ENCODE measurements around the gene RCAN3. TPM values are rescaled to one million over a fixed set of nuclear protein-coding genes. Genes with fewer than 3 reads are reported as not detected.

RCAN3 gene
- total RNA-seq, 1 experiment from 2014 or later = 25.6 TPM

DNA sequence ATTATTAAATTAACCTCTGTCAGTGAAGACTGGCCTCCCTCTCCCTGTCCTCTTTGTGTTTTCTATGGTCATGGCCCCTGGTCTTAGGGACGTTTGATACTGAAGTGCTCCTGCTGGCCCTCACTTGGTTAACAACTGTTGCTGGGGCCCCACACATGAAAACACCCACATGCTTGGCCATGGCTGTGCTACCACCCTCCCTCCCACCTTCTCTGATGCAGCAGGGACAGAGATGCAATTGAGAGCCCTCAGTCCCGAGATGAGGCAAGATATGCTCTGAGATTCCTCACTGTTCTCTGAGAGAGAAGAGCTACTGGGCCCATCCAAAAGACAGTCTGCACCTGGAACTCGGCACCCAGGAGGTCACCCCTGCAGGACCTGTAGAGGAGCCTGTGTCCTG lies 86.6 kb downstream of the RCAN3 start:
- no peak overlapping the region for H2AFZ ChIP-seq (ENCODE audit: low read length)
- no TSS peak for BruUV-seq (replicated peaks)

More for the DNA sequence above, 86.6 kb downstream of the RCAN3 start:
- H4K20me1 ChIP-seq (ENCODE audit: low read length) = no peaks in the 10 kb centered on the region
- no peak overlapping the region for H3K27ac ChIP-seq (ENCODE audit: low read length)
- no peak for DNase-seq
- TF ChIP-seq EZH2phosphoT487 (IDR thresholded peaks at IDR 0.05; ENCODE audit: borderline replicate concordance, low read length) = no peak
- TF ChIP-seq, protein P1, sequence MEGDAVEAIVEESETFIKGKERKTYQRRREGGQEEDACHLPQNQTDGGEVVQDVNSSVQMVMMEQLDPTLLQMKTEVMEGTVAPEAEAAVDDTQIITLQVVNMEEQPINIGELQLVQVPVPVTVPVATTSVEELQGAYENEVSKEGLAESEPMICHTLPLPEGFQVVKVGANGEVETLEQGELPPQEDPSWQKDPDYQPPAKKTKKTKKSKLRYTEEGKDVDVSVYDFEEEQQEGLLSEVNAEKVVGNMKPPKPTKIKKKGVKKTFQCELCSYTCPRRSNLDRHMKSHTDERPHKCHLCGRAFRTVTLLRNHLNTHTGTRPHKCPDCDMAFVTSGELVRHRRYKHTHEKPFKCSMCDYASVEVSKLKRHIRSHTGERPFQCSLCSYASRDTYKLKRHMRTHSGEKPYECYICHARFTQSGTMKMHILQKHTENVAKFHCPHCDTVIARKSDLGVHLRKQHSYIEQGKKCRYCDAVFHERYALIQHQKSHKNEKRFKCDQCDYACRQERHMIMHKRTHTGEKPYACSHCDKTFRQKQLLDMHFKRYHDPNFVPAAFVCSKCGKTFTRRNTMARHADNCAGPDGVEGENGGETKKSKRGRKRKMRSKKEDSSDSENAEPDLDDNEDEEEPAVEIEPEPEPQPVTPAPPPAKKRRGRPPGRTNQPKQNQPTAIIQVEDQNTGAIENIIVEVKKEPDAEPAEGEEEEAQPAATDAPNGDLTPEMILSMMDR (conservative IDR thresholded peaks at IDR 0.05; ENCODE audit: low read depth, low read length) = no peak
- TF ChIP-seq EZH2 (IDR thresholded peaks at IDR 0.05; ENCODE audit: low read length, unreplicated experiment) = no peak
- H3K4me1 ChIP-seq (ENCODE audit: insufficient read depth, low read length) = peaks cover 4% of the 10 kb centered on the region
- intact Hi-C loops (cut with micrococcal nuclease) = loop anchor here (5.0 kb wide), 1 partner anchor 87 kb away; the partner anchor contains the start of gene RCAN3
- no peaks in the 10 kb centered on the region for H3K79me2 ChIP-seq (ENCODE audit: low read length)
- H3K4me3 ChIP-seq (ENCODE audit: low read length) = no peak overlapping the region
- no peak overlapping the region for H3K4me2 ChIP-seq (ENCODE audit: low read length)
- H3K36me3 ChIP-seq (ENCODE audit: low read depth, low read length) = no peaks in the 10 kb centered on the region
- H3F3A ChIP-seq (ENCODE audit: low read length, unreplicated experiment) = no peaks in the 10 kb centered on the region
- no peaks in the 10 kb centered on the region for H3K27me3 ChIP-seq (ENCODE audit: low read length)
- no peaks in the 10 kb centered on the region for H3K9me2 ChIP-seq (replicated peaks; ENCODE audit: low read length)
- no peak overlapping the region for H3K9ac ChIP-seq (ENCODE audit: low read length)
- ChIA-PET POLR2A (ENCODE audit: unreplicated experiment) (no interaction called here), CTCF (no interaction called here)
- H3K9me3 ChIP-seq (ENCODE audit: low read length) = no peaks in the 10 kb centered on the region
- ATAC-seq = no peak

Other genes with a start within 250 kb of the RCAN3 start
- 3.5 and 7.8 TPM in 2 replicates for gene GRHL3, start 183.5 kb upstream of the RCAN3 start, total RNA-seq (2014; rRNA removed)
- 12.8 and 14.9 TPM in 2 replicates for gene STPG1, start 89.1 kb upstream of the RCAN3 start, total RNA-seq (2014; rRNA removed)
- gene NIPAL3, start 87.0 kb upstream of the RCAN3 start, total RNA-seq (2014; rRNA removed) = 35.2 and 43.7 TPM in 2 replicates
- gene NCMAP, start 53.3 kb downstream of the RCAN3 start, total RNA-seq (2014; rRNA removed) = 1.2 and 1.8 TPM in 2 replicates
- 30.7 and 51.3 TPM in 2 replicates for gene SRRM1, start 140.5 kb downstream of the RCAN3 start, total RNA-seq (2014; rRNA removed)
- gene CLIC4, start 242.6 kb downstream of the RCAN3 start, total RNA-seq (2014; rRNA removed) = 51.4 and 57.6 TPM in 2 replicates

Data from PC-3 (cell line).